Activated naive CD4-positive, alpha-beta T cell treated with anti-CD3 and anti-CD28 coated beads, Interleukin-2, amount 50 U/mL, for 24 hours (primary cell): ENCODE measurements around the gene PLS3.

Source experiments
- H3K27ac Mint-ChIP-seq: one replicate; pipeline ENCODE4 v1.8.0; 2021; ENCODE audit warnings: mild to moderate bottlenecking, mixed read lengths
- H3K27me3 Mint-ChIP-seq: one replicate; pipeline ENCODE4 v1.8.0; 2021; ENCODE audit warnings: mixed read lengths
- H3K36me3 Mint-ChIP-seq: one replicate; pipeline ENCODE4 v1.8.0; 2021; ENCODE audit warnings: mixed read lengths
- H3K4me1 Mint-ChIP-seq: one replicate; pipeline ENCODE4 v1.8.0; 2021; ENCODE audit warnings: mixed read lengths
- H3K4me3 Mint-ChIP-seq: one replicate; pipeline ENCODE4 v1.8.0; 2021; ENCODE audit warnings: mild to moderate bottlenecking, mixed read lengths
- H3K9me3 Mint-ChIP-seq: one replicate; pipeline ENCODE4 v1.8.0; 2021; ENCODE audit warnings: mixed read lengths

PLS3 gene

DNA sequence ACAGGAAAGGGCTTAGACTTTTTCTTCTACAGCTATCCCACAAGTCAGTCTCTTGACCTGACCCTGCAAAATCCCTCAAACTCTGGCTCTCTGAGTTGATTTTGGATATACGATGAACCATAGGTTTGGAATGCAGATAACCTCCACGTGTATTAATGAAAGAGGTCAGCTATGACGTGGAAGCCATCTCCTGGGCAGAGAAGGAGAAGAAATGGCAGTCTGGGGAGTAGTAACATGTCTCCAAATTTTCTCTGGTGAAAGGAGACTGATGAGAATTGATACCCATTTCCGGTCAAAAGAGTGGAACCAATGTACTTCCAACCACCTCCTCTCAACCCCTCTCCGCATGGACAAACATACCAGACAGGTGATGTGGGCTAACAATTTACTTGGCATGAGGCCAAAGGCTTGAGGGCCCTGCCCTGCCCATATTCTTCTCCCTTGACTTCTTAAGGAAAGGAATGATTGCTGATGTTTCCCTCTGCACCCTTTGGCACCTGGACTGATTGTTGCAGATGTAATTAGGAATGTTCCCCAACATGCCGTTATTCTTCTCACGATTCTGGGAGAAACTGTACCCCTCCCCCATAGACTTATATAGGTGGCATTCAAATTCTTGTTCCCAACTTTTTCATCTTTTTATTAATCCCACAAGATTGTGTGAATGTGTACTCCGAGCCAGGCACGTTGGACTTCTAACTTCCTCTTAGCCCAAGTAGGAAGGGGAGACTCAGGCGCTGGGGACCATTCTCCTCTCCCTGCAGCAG, 580 bp upstream of the PLS3 start:
- Mint-ChIP-seq H3K4me1 (no peaks in the 10 kb centered on the region), H3K9me3 (no peaks in the 10 kb centered on the region), H3K27me3 (peaks cover 5% of the 10 kb centered on the region), H3K27ac (no peak overlapping the region), H3K4me3 (no peak overlapping the region), H3K36me3 (no peaks in the 10 kb centered on the region)

DNA sequence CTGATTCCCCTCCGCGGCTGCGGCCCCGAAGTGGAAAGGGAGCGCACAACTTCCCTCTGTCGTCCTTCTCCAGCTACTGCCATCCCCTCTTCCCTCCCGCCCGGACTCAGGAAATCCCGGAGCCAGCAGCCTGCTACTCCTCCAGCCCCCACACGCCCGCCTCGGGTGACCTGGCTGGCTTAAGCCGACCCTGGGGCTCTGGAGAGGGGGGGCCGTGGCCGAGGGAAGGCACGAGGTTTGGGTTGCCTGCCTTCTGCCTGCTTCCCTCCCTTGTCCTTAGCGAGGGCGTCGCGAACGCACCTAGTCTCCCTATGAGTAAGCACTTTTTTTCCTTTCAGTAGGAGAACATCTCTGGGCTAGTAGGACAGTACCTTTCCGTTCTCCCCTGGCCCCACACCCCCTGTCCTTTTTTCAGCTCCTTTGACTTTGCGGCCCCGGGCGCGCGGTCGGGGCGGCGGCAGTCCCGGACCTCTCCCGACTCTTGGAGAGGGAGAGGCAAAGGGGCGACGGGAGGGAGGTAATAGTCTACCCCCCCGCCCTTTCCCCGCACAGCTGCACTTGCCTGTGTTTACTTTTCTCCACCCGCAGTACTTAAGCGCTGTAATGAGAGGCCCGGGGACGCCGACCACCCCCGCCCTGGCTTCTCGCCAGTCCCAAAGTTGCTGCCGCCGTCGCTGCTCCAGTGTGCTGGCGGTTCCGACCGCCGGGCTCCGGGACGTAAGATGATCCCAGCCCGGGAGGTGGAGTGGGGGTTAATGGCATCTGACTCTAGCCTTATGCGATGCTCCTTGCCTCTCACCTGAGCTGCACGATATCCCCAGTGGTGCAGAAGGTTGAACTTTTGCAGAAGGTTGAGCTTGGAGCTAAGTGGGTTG, 868 bp downstream of the PLS3 start:
- no peak overlapping the region for H3K27ac Mint-ChIP-seq
- no peak overlapping the region for H3K4me3 Mint-ChIP-seq
- no peaks in the 10 kb centered on the region for H3K4me1 Mint-ChIP-seq

DNA sequence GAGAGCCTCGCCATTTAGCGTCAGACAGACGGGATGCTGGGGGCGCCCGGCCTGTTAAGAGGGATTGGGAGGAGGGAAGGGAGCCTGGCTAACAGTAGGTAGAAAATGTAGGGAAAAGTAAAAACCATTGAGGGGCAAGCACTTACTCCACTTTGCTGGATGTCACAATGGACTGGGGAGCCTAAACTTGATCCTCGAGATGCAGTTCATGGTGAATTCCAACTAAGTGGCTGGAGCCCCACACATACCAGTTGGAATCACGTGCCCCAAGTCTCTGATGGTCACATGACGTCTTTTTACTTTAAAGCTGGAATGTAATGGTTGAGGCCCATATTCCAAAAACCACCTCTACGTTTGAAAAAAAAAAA, 1.5 kb downstream of the PLS3 start:
- Mint-ChIP-seq H3K27ac (no peak overlapping the region), H3K4me1 (no peaks in the 10 kb centered on the region), H3K9me3 (no peaks in the 10 kb centered on the region), H3K4me3 (no peak overlapping the region), H3K27me3 (peaks cover 2% of the 10 kb centered on the region), H3K36me3 (no peaks in the 10 kb centered on the region)

More for the DNA sequence above, 868 bp downstream of the PLS3 start:
- peaks cover 2% of the 10 kb centered on the region for H3K27me3 Mint-ChIP-seq
- no peaks in the 10 kb centered on the region for H3K9me3 Mint-ChIP-seq
- no peaks in the 10 kb centered on the region for H3K36me3 Mint-ChIP-seq

DNA sequence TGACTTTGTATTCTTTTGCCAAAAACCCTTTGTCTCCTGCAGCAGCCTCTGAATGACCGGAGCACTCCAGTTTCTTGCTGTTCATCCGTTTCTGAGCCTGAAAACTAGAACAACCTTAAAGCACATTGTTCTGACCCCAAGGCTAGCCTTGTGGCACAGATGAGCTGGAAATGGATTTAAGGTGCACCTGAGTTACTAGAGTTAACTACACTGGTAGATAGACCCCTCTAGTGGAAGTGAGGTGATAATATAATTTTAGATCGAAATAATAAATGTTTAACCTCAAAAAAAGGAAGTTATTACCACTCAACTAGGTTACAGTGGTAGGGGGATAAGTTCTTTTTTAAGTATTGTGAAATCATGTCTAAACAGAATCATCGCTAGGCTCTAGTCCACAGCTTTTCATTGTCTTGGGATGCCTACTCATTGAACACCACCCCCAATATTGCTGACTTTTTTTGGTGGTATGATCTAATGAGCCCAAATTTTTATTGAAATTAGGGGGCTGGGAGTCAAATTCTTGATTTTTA, 2.7 kb downstream of the PLS3 start:
- no peaks in the 10 kb centered on the region for H3K9me3 Mint-ChIP-seq
- no peaks in the 10 kb centered on the region for H3K36me3 Mint-ChIP-seq

DNA sequence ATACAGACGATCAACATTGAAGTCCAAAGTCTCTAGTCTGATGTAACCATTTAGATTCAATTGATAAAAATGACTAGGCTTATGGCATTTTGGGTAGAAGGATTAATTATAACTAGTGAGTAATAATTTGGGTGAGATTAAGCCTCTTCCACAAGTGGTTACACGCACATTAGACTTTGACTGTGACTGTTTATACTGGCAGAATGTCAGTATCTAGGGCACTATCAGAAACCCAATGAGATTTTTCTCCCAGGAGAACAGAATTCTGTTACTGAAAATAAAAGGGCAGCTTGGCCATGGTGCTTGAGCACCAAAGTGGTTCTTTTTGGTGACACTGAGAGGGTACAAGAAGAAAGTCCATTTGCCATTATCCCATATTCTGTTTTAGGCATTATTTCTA, 3.3 kb downstream of the PLS3 start:
- no peaks in the 10 kb centered on the region for H3K4me1 Mint-ChIP-seq
- no peaks in the 10 kb centered on the region for H3K36me3 Mint-ChIP-seq
- H3K27ac Mint-ChIP-seq: no peak overlapping the region
- H3K4me3 Mint-ChIP-seq: no peak overlapping the region
- no peaks in the 10 kb centered on the region for H3K9me3 Mint-ChIP-seq
- no peaks in the 10 kb centered on the region for H3K27me3 Mint-ChIP-seq

More for the DNA sequence above, 2.7 kb downstream of the PLS3 start:
- H3K27ac Mint-ChIP-seq: no peak overlapping the region
- H3K27me3 Mint-ChIP-seq: no peaks in the 10 kb centered on the region
- no peaks in the 10 kb centered on the region for H3K4me1 Mint-ChIP-seq
- no peak overlapping the region for H3K4me3 Mint-ChIP-seq

DNA sequence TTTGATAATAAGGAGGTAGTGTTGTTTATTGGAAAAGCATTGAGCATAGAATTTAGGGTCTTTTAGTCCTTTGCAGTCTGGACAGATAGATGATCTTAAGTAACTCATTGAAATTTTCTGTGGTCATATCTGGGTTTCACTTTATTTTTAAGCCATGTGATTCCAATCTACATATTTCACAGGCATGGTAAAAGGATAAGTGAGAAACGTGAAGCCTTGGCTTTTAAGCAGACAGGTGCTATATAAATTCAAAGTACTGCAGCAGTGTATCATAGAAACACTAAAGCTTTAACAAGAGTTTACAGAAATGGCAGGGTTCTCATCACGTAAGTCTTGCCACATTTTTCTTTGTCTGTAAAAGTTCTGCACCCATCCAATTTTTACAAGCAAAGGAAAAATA, 4.9 kb downstream of the PLS3 start:
- no peak overlapping the region for H3K27ac Mint-ChIP-seq
- H3K27me3 Mint-ChIP-seq: no peaks in the 10 kb centered on the region
- no peaks in the 10 kb centered on the region for H3K4me1 Mint-ChIP-seq
- H3K36me3 Mint-ChIP-seq: no peaks in the 10 kb centered on the region
- H3K4me3 Mint-ChIP-seq: no peak overlapping the region
- no peaks in the 10 kb centered on the region for H3K9me3 Mint-ChIP-seq

DNA sequence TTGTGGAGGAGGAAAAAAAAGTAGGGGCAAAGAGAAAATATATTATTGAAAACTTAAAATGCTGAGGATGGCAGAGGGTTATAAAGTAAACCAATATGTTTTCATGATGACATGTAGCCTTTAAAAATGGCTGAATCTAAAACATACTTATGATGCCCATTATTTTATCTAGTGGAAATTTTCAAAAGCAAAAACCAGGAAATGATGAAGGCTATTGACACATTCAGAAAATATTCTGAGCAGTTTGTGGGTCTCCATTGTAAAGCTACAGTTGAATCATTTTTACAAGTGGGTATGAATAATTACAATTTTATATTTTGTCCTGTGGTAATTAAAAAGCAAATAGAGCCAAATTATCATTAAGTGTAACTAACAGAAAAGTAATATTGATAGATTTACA, 10.7 kb downstream of the PLS3 start:
- no peaks in the 10 kb centered on the region for H3K9me3 Mint-ChIP-seq
- H3K4me3 Mint-ChIP-seq: no peak overlapping the region
- no peaks in the 10 kb centered on the region for H3K27me3 Mint-ChIP-seq
- H3K36me3 Mint-ChIP-seq: no peaks in the 10 kb centered on the region
- H3K27ac Mint-ChIP-seq: no peak overlapping the region
- H3K4me1 Mint-ChIP-seq: no peaks in the 10 kb centered on the region

DNA sequence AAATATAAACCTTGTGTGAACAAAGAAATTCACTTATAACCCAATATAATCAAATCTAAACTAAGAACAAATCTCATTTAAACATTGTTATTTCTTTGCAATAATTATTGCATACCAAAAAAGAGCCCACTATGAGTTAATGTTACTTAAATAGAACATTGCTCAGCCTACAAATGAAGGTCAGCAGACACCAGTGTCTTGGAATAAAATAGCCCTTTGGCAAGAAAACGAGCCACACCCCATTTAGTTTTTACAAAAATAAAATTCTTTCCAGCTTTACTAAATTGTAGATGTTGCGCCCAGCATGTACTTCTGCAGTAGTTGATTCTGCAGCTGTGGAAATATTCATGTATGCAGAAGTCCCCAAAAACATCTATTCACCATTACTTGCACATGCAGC, 12.2 kb downstream of the PLS3 start:
- H3K27ac Mint-ChIP-seq: no peak overlapping the region
- no peak overlapping the region for H3K4me3 Mint-ChIP-seq
- H3K4me1 Mint-ChIP-seq: no peaks in the 10 kb centered on the region
- no peaks in the 10 kb centered on the region for H3K9me3 Mint-ChIP-seq
- no peaks in the 10 kb centered on the region for H3K27me3 Mint-ChIP-seq
- H3K36me3 Mint-ChIP-seq: no peaks in the 10 kb centered on the region

DNA sequence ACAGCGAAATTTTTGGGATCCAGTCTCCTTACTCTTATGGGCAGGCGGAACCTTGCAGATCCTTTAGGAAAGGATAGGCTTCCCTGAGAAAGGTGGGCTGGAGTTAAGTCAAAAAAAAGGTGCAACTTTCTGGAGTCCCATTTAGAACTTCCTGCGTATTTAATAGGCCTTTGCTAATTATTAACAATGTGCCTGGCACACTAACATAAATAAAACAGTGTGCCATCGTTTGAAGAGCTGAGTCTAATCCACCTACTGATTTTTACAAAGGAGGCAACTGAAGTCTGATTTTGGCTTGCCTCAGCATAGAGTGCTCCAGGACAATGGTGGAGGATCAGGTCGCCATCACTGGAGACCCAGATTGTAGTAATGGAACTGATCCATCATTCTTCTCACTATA, 15.7 kb downstream of the PLS3 start:
- no peak overlapping the region for H3K4me3 Mint-ChIP-seq
- H3K9me3 Mint-ChIP-seq: no peaks in the 10 kb centered on the region
- H3K27ac Mint-ChIP-seq: no peak overlapping the region
- H3K27me3 Mint-ChIP-seq: no peaks in the 10 kb centered on the region
- H3K36me3 Mint-ChIP-seq: no peaks in the 10 kb centered on the region
- no peaks in the 10 kb centered on the region for H3K4me1 Mint-ChIP-seq

DNA sequence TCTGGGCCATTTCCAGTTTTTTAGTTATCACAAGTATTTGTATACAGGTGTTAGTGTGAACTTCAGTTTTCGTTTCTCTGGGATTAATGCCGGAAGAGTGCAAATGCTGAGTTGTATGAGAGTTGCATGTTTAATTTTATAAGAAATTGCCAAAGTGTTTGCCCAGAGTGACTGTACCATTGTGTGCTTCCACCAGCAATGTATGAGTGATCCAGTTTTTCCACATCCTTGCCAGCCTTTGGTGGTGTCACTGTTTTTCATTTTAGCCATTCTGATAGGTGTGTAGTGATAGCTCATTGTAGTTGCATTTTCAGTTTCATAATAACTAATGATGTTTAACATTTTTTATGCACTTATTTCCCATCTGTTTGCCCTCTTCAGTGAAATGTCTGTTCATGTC, 18.4 kb downstream of the PLS3 start:
- no peaks in the 10 kb centered on the region for H3K9me3 Mint-ChIP-seq
- no peaks in the 10 kb centered on the region for H3K36me3 Mint-ChIP-seq

DNA sequence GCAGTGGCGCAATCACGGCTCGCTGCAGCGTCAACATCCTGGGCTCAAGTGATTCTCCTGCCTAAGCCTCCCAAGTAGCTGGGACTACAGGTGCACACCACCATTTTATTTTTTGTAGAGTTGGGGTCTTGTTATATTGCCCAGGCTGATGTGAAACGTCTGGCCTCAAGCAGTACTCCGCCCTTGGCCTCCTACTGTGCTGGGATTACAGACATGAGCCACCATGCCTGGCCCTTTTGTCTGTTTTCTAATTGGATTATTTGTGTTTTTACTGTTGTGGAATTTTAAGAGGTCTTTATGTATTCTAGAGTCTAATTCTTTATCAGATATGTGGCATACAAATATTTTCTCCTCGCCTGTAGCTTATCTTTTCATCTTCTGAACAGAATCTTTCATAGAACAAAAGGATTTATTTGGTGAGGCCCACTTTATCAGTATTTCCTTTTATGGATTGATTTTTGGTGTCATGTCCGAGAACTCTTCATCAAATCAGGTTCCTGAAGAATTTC, 18.9 kb downstream of the PLS3 start:
- H3K27me3 Mint-ChIP-seq: no peaks in the 10 kb centered on the region
- H3K4me3 Mint-ChIP-seq: no peak overlapping the region
- H3K36me3 Mint-ChIP-seq: no peaks in the 10 kb centered on the region
- H3K9me3 Mint-ChIP-seq: no peaks in the 10 kb centered on the region
- H3K4me1 Mint-ChIP-seq: no peaks in the 10 kb centered on the region
- H3K27ac Mint-ChIP-seq: no peak overlapping the region

More for the DNA sequence above, 18.4 kb downstream of the PLS3 start:
- Mint-ChIP-seq H3K4me1 (no peaks in the 10 kb centered on the region), H3K4me3 (no peak overlapping the region), H3K27ac (no peak overlapping the region), H3K27me3 (no peaks in the 10 kb centered on the region)

DNA sequence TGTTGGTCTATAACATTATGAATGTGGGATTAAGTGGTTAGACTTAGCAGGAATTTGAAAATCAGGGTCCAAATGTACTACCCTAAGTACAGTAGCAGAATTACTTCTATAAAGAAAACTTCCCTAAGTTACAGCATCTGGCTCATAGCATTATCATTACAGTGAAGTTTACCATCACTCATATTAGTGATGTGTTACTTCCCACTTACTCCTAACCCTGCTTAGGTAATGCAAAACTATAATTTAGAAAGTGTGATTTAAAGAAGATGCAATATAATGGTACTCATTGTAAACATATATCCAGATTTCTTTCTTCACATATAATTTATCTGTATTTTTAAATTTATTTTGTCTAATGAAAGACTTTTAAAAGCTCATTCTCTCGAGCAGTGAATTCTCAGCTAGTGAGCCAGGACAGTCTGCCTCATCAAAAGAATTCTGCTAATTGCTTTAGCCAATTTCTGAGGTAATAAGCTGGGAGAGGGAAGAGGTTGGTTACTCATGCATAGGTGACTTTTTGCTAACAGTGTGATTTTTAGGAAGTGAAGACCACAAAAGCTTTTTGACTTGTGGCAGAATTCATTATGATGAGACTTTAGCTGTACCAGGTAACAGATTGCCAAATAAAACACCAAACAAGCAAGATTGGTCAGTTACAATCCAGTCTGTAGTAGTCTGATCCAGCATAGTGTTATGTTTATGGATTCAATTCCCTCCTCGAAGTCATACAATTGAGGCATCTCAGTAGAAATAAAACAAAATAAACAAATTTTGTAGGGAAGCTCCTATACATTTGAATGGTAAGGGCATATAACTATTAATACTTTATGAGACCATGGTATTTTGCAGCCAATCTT, 21.0 kb downstream of the PLS3 start:
- Mint-ChIP-seq H3K27me3 (no peaks in the 10 kb centered on the region), H3K9me3 (no peaks in the 10 kb centered on the region), H3K27ac (no peak overlapping the region), H3K36me3 (no peaks in the 10 kb centered on the region), H3K4me3 (no peak overlapping the region), H3K4me1 (no peaks in the 10 kb centered on the region)

DNA sequence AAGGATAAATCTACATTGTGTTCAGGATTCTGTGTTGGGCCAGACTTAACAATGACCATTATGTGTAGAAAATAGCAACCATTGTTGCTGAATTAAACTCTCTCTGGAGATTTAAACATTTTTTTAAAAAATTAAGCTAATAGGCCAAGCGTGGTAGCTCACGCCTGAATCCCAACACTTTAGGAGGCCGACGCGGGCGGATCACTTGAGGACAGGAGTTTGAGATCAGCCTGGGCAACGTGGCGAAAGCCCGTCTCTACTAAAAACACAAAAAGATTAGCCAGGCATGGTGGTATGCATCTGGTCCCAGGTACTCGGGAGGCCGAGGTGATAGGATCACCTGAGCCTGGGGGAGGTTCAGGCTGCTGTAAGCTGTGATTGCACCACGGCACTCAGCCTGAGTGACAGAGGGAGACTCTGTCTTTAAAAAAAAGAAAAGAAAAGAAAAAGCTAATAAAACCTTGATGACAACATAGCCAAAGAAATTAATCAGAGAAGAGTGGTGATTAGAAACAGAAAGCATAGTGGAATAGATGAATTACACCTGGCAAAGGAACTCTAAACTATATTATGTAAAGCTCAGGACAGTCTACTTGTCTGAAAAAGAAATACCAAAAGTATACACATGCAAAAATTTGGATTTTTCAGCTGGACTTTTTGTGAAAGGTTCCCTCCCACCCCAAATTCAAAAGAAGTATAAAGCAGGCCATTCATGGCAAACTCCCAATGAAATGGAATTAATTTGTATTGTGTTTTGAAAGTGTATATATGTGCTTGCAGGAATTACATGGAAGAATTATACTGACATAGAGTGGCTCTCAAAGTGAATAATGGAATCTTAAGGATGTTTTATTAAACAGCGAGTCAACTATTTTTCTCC, 21.9 kb downstream of the PLS3 start:
- no peaks in the 10 kb centered on the region for H3K4me1 Mint-ChIP-seq
- no peak overlapping the region for H3K27ac Mint-ChIP-seq
- H3K4me3 Mint-ChIP-seq: no peak overlapping the region
- no peaks in the 10 kb centered on the region for H3K36me3 Mint-ChIP-seq
- no peaks in the 10 kb centered on the region for H3K9me3 Mint-ChIP-seq
- H3K27me3 Mint-ChIP-seq: no peaks in the 10 kb centered on the region

DNA sequence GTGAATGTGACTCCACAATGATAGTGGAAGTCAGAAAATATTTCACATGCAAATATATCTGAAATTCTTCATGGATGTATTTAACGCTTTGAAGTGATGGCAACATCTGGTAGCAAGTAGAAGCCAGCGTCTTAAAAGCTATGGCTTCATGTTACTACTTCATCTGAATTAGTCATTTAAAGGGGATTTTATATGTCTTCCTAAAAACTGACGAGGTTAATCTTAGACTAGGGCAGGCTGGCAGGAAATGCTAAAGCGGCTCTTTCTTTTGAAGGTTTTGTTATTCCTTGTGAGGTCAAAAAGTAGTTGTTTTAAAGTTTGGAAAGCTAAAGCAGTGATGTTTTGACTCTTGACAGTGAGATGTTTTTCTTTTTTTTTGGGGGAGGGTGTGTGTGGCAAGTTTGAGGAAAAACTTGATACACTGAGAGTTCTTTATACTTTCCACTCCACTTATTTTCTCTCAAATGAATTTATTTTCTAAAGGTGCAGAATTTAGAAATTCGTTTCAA, 22.6 kb downstream of the PLS3 start:
- H3K27me3 Mint-ChIP-seq: no peaks in the 10 kb centered on the region
- H3K27ac Mint-ChIP-seq: no peak overlapping the region
- no peaks in the 10 kb centered on the region for H3K9me3 Mint-ChIP-seq

More for the DNA sequence above, 22.6 kb downstream of the PLS3 start:
- Mint-ChIP-seq H3K4me1 (no peaks in the 10 kb centered on the region), H3K4me3 (no peak overlapping the region), H3K36me3 (no peaks in the 10 kb centered on the region)
